Parathyroid adenoma (tissue), 2 donors: ENCODE results near the gene MOSMO.

Source experiments
- H2AFZ ChIP-seq: fragments of 300-600 bp; sonication (generic); one replicate; pipeline ENCODE4 v1.7.0; 2017; ENCODE audit warnings: antibody characterized with exemption, mild to moderate bottlenecking
- H3K27ac ChIP-seq: fragments of 300-600 bp; sonication (generic); one replicate; pipeline ENCODE4 v1.7.0; 2017
- H3K27me3 ChIP-seq: fragments of 300-600 bp; sonication (generic); one replicate; pipeline ENCODE4 v1.7.0; 2017; ENCODE audit warnings: low read length; ENCODE audit not compliant: control insufficient read depth, insufficient read depth
- H3K36me3 ChIP-seq: fragments of 300-600 bp; sonication (generic); one replicate; pipeline ENCODE4 v1.7.0; 2017; ENCODE audit warnings: low read length; ENCODE audit not compliant: control insufficient read depth, insufficient read depth
- H3K4me1 ChIP-seq: fragments of 300-600 bp; sonication (generic); one replicate; pipeline ENCODE4 v1.7.0; 2017; ENCODE audit warnings: control low read depth
- H3K4me2 ChIP-seq: fragments of 300-600 bp; sonication (generic); one replicate; pipeline ENCODE4 v1.7.0; 2017; ENCODE audit warnings: low read length
- H3K4me3 ChIP-seq: fragments of 300-600 bp; sonication (generic); one replicate; pipeline ENCODE4 v1.7.0; 2017; ENCODE audit warnings: low read depth, low read length
- H3K79me2 ChIP-seq: fragments of 300-600 bp; sonication (generic); one replicate; pipeline ENCODE4 v1.7.0; 2017; ENCODE audit warnings: control low read depth
- H3K9ac ChIP-seq: fragments of 300-600 bp; sonication (generic); one replicate; pipeline ENCODE4 v1.7.0; 2017; ENCODE audit warnings: mild to moderate bottlenecking
- H3K9me3 ChIP-seq: fragments of 300-600 bp; sonication (generic); one replicate; pipeline ENCODE4 v1.7.0; 2017; ENCODE audit warnings: low read length; ENCODE audit not compliant: control insufficient read depth
- TF ChIP-seq, protein P1 (sequence below): fragments of 300-600 bp; sonication (generic); IDR thresholded peaks from one replicate; pipeline ENCODE4 v1.7.0; 2017; ENCODE audit warnings: antibody characterized with exemption, mild to moderate bottlenecking
- donor health status: primary hyperparathyroidism.

MOSMO gene

DNA sequence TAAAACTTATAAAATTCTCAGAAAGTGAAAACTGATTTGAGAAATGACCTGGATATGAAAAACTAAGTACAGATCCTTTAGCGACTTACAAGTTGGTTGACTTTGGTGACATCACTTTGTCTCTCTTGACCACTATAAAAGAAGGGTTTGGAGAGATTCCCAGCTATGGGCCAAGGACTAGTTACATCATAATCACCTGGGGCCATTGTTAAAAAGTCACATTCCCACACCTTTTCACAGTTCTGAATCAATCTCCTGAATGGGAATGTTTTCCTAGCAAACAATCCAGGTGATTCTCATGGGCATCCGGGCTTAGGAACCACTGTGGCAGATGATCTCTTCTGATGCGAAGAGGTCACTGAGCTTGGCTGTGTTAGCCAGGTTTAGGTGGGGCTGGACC, 83.8 kb downstream of the MOSMO start:
- H3K4me2 ChIP-seq, result no peak overlapping the region
- H2AFZ ChIP-seq, result peak overlapping the region; percentile 65
- no peaks in the 10 kb centered on the region for H3K79me2 ChIP-seq
- no peaks in the 10 kb centered on the region for H3K36me3 ChIP-seq
- TF ChIP-seq, protein P1, sequence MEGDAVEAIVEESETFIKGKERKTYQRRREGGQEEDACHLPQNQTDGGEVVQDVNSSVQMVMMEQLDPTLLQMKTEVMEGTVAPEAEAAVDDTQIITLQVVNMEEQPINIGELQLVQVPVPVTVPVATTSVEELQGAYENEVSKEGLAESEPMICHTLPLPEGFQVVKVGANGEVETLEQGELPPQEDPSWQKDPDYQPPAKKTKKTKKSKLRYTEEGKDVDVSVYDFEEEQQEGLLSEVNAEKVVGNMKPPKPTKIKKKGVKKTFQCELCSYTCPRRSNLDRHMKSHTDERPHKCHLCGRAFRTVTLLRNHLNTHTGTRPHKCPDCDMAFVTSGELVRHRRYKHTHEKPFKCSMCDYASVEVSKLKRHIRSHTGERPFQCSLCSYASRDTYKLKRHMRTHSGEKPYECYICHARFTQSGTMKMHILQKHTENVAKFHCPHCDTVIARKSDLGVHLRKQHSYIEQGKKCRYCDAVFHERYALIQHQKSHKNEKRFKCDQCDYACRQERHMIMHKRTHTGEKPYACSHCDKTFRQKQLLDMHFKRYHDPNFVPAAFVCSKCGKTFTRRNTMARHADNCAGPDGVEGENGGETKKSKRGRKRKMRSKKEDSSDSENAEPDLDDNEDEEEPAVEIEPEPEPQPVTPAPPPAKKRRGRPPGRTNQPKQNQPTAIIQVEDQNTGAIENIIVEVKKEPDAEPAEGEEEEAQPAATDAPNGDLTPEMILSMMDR, result no peak
- no peaks in the 10 kb centered on the region for H3K27me3 ChIP-seq
- H3K4me3 ChIP-seq, result no peak overlapping the region
- H3K9ac ChIP-seq, result no peak overlapping the region
- no peak overlapping the region for H3K27ac ChIP-seq
- no peaks in the 10 kb centered on the region for H3K9me3 ChIP-seq
- peaks cover 9% of the 10 kb centered on the region for H3K4me1 ChIP-seq

DNA sequence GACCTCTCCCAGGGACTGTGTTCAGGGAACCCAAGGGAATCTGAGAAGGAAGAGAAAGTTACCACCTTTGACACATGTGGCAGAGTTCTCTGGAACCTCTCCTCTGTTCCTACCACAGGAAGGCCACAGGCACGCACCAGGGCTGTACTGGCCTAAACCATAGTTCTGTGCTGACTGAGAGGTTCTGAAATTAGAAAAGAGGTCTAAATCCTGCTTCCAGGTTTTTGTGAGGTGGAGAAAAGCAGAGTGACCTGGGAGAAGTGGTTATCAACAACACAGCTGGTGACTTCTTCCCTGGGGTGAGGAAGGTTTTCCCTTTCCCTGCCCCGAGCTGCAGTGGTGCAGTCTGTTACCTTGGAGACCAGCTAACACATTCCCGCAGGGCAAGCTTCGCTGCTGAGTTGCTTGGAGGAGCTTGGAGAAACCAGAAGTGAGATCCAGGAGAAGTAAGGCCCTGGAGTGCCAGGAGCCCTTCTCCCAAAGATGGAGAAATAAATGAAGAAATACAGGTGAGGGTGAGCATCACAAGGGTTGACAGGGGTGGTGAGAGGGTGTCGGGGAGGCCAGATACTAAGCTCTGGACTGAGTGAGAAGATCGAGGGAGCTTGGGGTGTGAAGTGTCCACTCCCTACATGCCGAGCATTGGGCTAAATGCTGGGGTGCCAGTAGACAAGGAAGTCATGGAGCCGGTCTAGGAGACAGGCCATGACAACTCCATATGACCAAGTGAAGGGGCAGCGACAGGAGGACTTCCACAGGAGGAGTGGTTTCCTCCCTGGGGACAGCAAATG, 84.4 kb downstream of the MOSMO start, which contains the start of gene VWA3A:
TSS of gene VWA3A (plus strand) at position 399 of the 791 bp plus-strand sequence. CDS start at position 496, 97 bp downstream.
- no peaks in the 10 kb centered on the region for H3K79me2 ChIP-seq
- TF ChIP-seq, protein P1, result no peak
- no peak within 1 kb of the TSS for H3K9ac ChIP-seq
- no peaks in the 10 kb centered on the region for H3K36me3 ChIP-seq
- no peak within 1 kb of the TSS for H3K27ac ChIP-seq
- H3K27me3 ChIP-seq, result no peaks in the 10 kb centered on the region
- H3K4me2 ChIP-seq, result peak within 1 kb of the TSS; percentile 27
- H3K9me3 ChIP-seq, result no peaks in the 10 kb centered on the region
- H2AFZ ChIP-seq, result peak within 1 kb of the TSS; percentile 65
- peaks cover 9% of the 10 kb centered on the region for H3K4me1 ChIP-seq
- no peak within 1 kb of the TSS for H3K4me3 ChIP-seq

DNA sequence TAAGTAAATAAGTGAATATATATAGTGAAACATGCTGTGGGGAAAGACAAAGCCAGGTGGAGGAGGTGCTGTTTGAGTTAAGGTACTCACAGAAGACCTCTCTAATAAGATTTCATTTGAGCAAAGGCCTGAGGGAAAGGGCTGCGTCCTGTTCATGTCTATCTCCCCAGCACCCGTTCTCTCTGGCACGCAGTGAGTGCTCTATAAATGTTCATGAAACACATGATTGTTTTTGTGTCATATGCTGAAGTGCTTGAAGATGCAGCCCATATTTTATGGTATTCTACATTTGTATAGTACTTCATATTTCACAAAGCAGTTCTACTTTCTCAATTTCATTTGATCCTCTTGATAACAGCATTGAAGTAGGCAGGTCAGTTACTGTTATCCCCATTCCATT, 85.4 kb downstream of the MOSMO start:
- no peaks in the 10 kb centered on the region for H3K27me3 ChIP-seq
- peaks cover 6% of the 10 kb centered on the region for H3K4me1 ChIP-seq
- no peaks in the 10 kb centered on the region for H3K36me3 ChIP-seq
- H3K4me2 ChIP-seq, result no peak overlapping the region
- H3K9me3 ChIP-seq, result no peaks in the 10 kb centered on the region
- no peaks in the 10 kb centered on the region for H3K79me2 ChIP-seq
- no peak overlapping the region for H3K27ac ChIP-seq
- TF ChIP-seq, protein P1, result no peak
- H3K4me3 ChIP-seq, result no peak overlapping the region
- no peak overlapping the region for H2AFZ ChIP-seq
- no peak overlapping the region for H3K9ac ChIP-seq

DNA sequence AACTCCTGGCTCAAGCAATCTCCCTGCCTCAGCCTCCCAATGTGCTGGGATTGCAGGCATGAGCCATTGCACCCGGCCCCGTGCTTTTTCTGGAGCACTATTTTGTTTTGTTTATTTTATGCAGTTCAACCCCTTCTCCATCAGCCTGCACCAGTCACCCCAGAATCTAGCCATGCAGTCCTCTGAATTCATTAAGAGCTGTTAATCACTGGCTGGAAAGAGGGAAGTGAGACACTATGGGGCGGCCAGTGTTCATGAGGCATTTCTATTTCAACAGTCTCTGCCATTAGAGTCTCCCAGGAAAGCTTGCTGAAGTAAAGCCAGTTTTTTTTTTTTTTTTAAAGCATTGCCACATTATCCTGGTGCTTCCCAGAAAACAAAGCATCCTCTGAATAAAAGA, 86.1 kb downstream of the MOSMO start:
- H3K36me3 ChIP-seq, result no peaks in the 10 kb centered on the region

More for the DNA sequence above, 86.1 kb downstream of the MOSMO start:
- H2AFZ ChIP-seq, result no peak overlapping the region
- no peak overlapping the region for H3K4me3 ChIP-seq
- H3K9ac ChIP-seq, result no peak overlapping the region
- no peak overlapping the region for H3K4me2 ChIP-seq
- no peaks in the 10 kb centered on the region for H3K9me3 ChIP-seq
- H3K79me2 ChIP-seq, result no peaks in the 10 kb centered on the region
- H3K27ac ChIP-seq, result no peak overlapping the region
- TF ChIP-seq, protein P1, result no peak
- H3K27me3 ChIP-seq, result no peaks in the 10 kb centered on the region
- H3K4me1 ChIP-seq, result peaks cover 6% of the 10 kb centered on the region
